ENCODE results near the gene MRPL50. TPM values are rescaled to one million over a fixed set of nuclear protein-coding genes. Genes with fewer than 3 reads are reported as not detected.

MRPL50 gene
- total RNA-seq (26.6 TPM), polyA plus RNA-seq (8.3 TPM)

GRCh38 chr9:101398068-101398929 is at the start of gene MRPL50, which contains the start of gene ZNF189:
TSS of gene MRPL50 (minus strand) at chr9:101398618. CDS start at chr9:101398592, 26 bp downstream.
TSS of gene ZNF189 (plus strand) at chr9:101398851. CDS start at chr9:101399157, 306 bp downstream.
- peak; percentile 99 for DNase-seq (ENCODE audit: extremely low spot score)
- Histone ChIP-seq H3K4me1 (ENCODE audit: insufficient read depth) (peaks cover 4% of the 10 kb centered on the region), H3K27ac (ENCODE audit: low read depth) (peak within 1 kb of the TSS; percentile 78), H3K36me3 (ENCODE audit: insufficient read depth) (peaks cover 7% of the 10 kb centered on the region), H3K4me3 (ENCODE audit: low read depth, low read length) (peak within 1 kb of the TSS; percentile 78)
- under 1% methylated on average over 44 of the region's 44 CpGs for WGBS

- no peak overlapping the region for H3K27ac ChIP-seq (ENCODE audit: low read depth)
- H3K4me1 ChIP-seq (ENCODE audit: insufficient read depth), result no peaks in the 10 kb centered on the region
- no peak overlapping the region for H3K4me3 ChIP-seq (ENCODE audit: low read depth, low read length)
- H3K36me3 ChIP-seq (ENCODE audit: insufficient read depth), result no peaks in the 10 kb centered on the region
- no peak for DNase-seq (ENCODE audit: extremely low spot score)
These were observed 48.3 kb upstream of the MRPL50 start for GRCh38 chr9:101446732-101447131.

- 54% methylated on average over 5 of the region's 5 CpGs for WGBS
- Histone ChIP-seq H3K27ac (ENCODE audit: low read depth) (no peak overlapping the region), H3K36me3 (ENCODE audit: insufficient read depth) (no peaks in the 10 kb centered on the region), H3K4me1 (ENCODE audit: insufficient read depth) (no peaks in the 10 kb centered on the region), H3K4me3 (ENCODE audit: low read depth, low read length) (no peak overlapping the region)
- DNase-seq (ENCODE audit: extremely low spot score), result no peak
These were observed 47.1 kb upstream of the MRPL50 start for GRCh38 chr9:101445353-101446029.

- H3K27ac ChIP-seq (ENCODE audit: low read depth), result no peak overlapping the region
- no peaks in the 10 kb centered on the region for H3K4me1 ChIP-seq (ENCODE audit: insufficient read depth)
These were observed 45.0 kb upstream of the MRPL50 start for GRCh38 chr9:101443364-101443771.

GRCh38 chr9:101442736-101443135 is 44.3 kb upstream of the MRPL50 start:
- no peak overlapping the region for H3K27ac ChIP-seq (ENCODE audit: low read depth)
- no peaks in the 10 kb centered on the region for H3K36me3 ChIP-seq (ENCODE audit: insufficient read depth)
- 65% methylated on average over 3 of the region's 3 CpGs for WGBS

More at GRCh38 chr9:101443364-101443771, 45.0 kb upstream of the MRPL50 start:
- WGBS, result 43% methylated on average over 9 of the region's 9 CpGs
- Histone ChIP-seq H3K36me3 (ENCODE audit: insufficient read depth) (no peaks in the 10 kb centered on the region), H3K4me3 (ENCODE audit: low read depth, low read length) (no peak overlapping the region)
- DNase-seq (ENCODE audit: extremely low spot score), result no peak

GRCh38 chr9:101442318-101442717 is 43.9 kb upstream of the MRPL50 start:
- no peaks in the 10 kb centered on the region for H3K36me3 ChIP-seq (ENCODE audit: insufficient read depth)
- no peak overlapping the region for H3K27ac ChIP-seq (ENCODE audit: low read depth)
- no peak for DNase-seq (ENCODE audit: extremely low spot score)
- no peaks in the 10 kb centered on the region for H3K4me1 ChIP-seq (ENCODE audit: insufficient read depth)
- 85% methylated on average over 3 of the region's 3 CpGs for WGBS
- no peak overlapping the region for H3K4me3 ChIP-seq (ENCODE audit: low read depth, low read length)

More at GRCh38 chr9:101442736-101443135, 44.3 kb upstream of the MRPL50 start:
- Histone ChIP-seq H3K4me1 (ENCODE audit: insufficient read depth) (no peaks in the 10 kb centered on the region), H3K4me3 (ENCODE audit: low read depth, low read length) (no peak overlapping the region)
- no peak for DNase-seq (ENCODE audit: extremely low spot score)

GRCh38 chr9:101440714-101441230 is 42.4 kb upstream of the MRPL50 start:
- DNase-seq (ENCODE audit: extremely low spot score), result no peak
- Histone ChIP-seq H3K4me3 (ENCODE audit: low read depth, low read length) (no peak overlapping the region), H3K4me1 (ENCODE audit: insufficient read depth) (no peaks in the 10 kb centered on the region), H3K36me3 (ENCODE audit: insufficient read depth) (no peaks in the 10 kb centered on the region), H3K27ac (ENCODE audit: low read depth) (no peak overlapping the region)
- WGBS, result 49% methylated on average over 3 of the region's 3 CpGs

GRCh38 chr9:101438523-101438922 is 40.1 kb upstream of the MRPL50 start:
- no peaks in the 10 kb centered on the region for H3K4me1 ChIP-seq (ENCODE audit: insufficient read depth)
- H3K27ac ChIP-seq (ENCODE audit: low read depth), result no peak overlapping the region
- WGBS, result 80% methylated on average over 3 of the region's 3 CpGs
- DNase-seq (ENCODE audit: extremely low spot score), result no peak
- H3K36me3 ChIP-seq (ENCODE audit: insufficient read depth), result no peaks in the 10 kb centered on the region
- no peak overlapping the region for H3K4me3 ChIP-seq (ENCODE audit: low read depth, low read length)

GRCh38 chr9:101437806-101438232 is 39.4 kb upstream of the MRPL50 start:
- Histone ChIP-seq H3K36me3 (ENCODE audit: insufficient read depth) (no peaks in the 10 kb centered on the region), H3K27ac (ENCODE audit: low read depth) (no peak overlapping the region), H3K4me1 (ENCODE audit: insufficient read depth) (no peaks in the 10 kb centered on the region), H3K4me3 (ENCODE audit: low read depth, low read length) (no peak overlapping the region)
- WGBS, result 43% methylated on average over 2 of the region's 2 CpGs
- DNase-seq (ENCODE audit: extremely low spot score), result no peak

GRCh38 chr9:101435601-101436079 is 37.2 kb upstream of the MRPL50 start, which contains the start of gene ALDOB:
TSS of gene ALDOB (minus strand) at chr9:101435774. CDS start at chr9:101430887, 4,887 bp downstream.
- no peak within 1 kb of the TSS for H3K27ac ChIP-seq (ENCODE audit: low read depth)

GRCh38 chr9:101434998-101435397 is 36.6 kb upstream of the MRPL50 start:
- 79% methylated on average over 3 of the region's 3 CpGs for WGBS

More at GRCh38 chr9:101435601-101436079, 37.2 kb upstream of the MRPL50 start, which contains the start of gene ALDOB:
- Histone ChIP-seq H3K4me1 (ENCODE audit: insufficient read depth) (no peaks in the 10 kb centered on the region), H3K4me3 (ENCODE audit: low read depth, low read length) (no peak within 1 kb of the TSS), H3K36me3 (ENCODE audit: insufficient read depth) (no peaks in the 10 kb centered on the region)
- no peak for DNase-seq (ENCODE audit: extremely low spot score)
- WGBS, result 49% methylated on average over 2 of the region's 2 CpGs

GRCh38 chr9:101433229-101433628 is 34.8 kb upstream of the MRPL50 start:
- no peak overlapping the region for H3K27ac ChIP-seq (ENCODE audit: low read depth)
- 67% methylated on average over 3 of the region's 3 CpGs for WGBS
- H3K4me3 ChIP-seq (ENCODE audit: low read depth, low read length), result no peak overlapping the region
- no peak for DNase-seq (ENCODE audit: extremely low spot score)
- H3K4me1 ChIP-seq (ENCODE audit: insufficient read depth), result no peaks in the 10 kb centered on the region
- no peaks in the 10 kb centered on the region for H3K36me3 ChIP-seq (ENCODE audit: insufficient read depth)

More at GRCh38 chr9:101434998-101435397, 36.6 kb upstream of the MRPL50 start:
- no peaks in the 10 kb centered on the region for H3K36me3 ChIP-seq (ENCODE audit: insufficient read depth)
- no peaks in the 10 kb centered on the region for H3K4me1 ChIP-seq (ENCODE audit: insufficient read depth)
- no peak for DNase-seq (ENCODE audit: extremely low spot score)
- no peak overlapping the region for H3K27ac ChIP-seq (ENCODE audit: low read depth)
- no peak overlapping the region for H3K4me3 ChIP-seq (ENCODE audit: low read depth, low read length)

GRCh38 chr9:101432740-101433139 is 34.3 kb upstream of the MRPL50 start:
- Histone ChIP-seq H3K27ac (ENCODE audit: low read depth) (no peak overlapping the region), H3K4me3 (ENCODE audit: low read depth, low read length) (no peak overlapping the region), H3K4me1 (ENCODE audit: insufficient read depth) (no peaks in the 10 kb centered on the region), H3K36me3 (ENCODE audit: insufficient read depth) (no peaks in the 10 kb centered on the region)
- no peak for DNase-seq (ENCODE audit: extremely low spot score)
- 82% methylated on average over 1 of the region's 1 CpG for WGBS
